GM21717 (cell line): ENCODE data around the gene CIAO3.

Experiments used
- ATAC-seq: cut with Tn5 transposase; IDR thresholded peaks from one replicate; pipeline ENCODE4 v1.9.1; 2021; ENCODE audit warnings: mild to moderate bottlenecking, moderate library complexity; ENCODE audit not compliant: unreplicated experiment

CIAO3 gene

DNA sequence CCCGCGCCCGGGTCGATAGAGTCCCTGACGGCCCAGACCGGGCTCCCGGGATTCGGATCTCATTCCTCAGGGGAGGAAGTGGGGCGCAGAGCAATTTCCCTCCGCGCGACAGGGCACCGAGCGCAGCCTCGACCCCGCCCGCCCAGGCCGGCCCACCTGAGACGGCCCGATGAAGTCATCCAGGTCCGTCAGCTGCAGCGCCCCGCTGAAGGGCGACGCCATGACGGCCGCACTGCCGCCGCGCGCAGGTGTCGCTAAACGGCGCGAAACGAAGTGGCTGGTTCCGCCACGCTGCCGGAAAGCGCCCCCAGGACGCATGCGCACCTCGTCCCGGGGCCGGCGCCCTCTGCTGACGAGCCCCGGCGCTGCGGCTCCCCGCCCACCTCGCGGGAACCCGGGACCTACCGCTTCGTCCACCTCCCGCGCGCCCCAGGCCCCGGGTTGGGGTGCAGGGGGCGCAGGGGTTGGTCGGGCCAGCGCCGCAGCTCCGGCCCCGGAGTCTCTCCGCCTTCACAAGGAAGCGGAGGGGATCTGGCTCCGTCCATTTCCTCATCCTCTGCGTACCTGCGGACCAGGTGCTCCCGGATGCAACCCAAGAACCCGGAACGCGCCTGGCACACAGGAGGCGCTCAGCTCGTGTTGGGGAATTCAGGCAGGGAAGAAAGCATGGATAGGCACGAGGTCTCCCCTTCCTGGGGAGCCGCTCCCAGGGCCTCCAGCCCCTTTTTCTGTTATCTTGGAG lies at the start of gene CIAO3:
Gene CIAO3 (minus strand): TSS at position 234 of the 742 bp plus-strand sequence. CDS start 12 bp downstream, at position 222.
- peak; percentile 63 for ATAC-seq

DNA sequence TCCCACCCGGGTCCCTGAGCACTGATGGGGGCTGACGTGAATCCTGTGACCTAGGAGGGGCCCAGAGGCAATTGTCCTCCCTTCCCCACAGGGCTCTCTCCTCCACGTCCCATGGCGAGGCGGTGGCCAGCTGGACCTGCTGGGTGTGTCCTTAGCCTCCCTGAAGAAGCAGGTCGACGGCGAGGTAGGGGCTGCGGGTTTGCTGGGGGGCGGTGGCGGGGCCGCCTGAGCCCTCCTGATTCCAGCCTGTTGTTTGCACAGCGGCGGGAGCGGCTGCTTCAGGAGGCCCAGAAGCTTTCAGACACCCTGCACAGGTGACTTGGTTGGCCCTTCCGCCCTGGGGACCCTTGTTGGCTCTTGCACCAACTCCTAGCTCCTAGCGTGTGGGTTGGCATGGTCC lies 49.3 kb upstream of the CIAO3 start:
- ATAC-seq = no peak

DNA sequence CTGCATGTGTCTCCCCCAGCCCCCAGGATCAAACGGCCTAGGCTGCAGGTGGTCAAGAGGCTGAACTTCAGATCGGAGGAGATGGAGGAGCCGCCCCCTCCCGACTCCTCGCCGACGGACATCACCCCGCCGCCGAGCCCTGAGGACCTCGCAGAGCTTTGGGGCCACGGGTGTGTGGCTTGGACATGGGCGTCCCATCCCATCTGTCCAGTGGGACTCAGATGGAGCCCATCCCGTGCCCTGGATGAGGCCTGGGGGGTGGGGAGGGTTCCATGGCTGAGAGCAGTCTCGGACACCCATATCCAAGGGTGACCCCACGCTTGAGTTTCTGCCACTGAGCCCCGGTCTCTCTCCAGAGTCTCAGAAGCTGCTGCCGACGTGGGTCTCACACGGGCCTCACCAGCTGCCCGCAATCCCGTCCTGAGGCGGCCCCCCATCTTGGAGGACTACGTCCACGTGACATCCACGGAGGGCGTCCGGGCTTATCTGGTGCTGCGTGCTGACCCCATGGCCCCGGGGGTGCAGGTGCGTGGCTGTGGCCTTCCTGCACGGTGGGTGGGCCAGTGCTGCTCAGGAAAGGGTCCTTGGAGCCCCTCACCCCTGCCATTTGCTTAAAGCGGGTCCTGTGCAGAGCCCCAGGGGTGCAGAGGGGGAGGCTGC lies 48.5 kb upstream of the CIAO3 start:
- ATAC-seq = no peak

DNA sequence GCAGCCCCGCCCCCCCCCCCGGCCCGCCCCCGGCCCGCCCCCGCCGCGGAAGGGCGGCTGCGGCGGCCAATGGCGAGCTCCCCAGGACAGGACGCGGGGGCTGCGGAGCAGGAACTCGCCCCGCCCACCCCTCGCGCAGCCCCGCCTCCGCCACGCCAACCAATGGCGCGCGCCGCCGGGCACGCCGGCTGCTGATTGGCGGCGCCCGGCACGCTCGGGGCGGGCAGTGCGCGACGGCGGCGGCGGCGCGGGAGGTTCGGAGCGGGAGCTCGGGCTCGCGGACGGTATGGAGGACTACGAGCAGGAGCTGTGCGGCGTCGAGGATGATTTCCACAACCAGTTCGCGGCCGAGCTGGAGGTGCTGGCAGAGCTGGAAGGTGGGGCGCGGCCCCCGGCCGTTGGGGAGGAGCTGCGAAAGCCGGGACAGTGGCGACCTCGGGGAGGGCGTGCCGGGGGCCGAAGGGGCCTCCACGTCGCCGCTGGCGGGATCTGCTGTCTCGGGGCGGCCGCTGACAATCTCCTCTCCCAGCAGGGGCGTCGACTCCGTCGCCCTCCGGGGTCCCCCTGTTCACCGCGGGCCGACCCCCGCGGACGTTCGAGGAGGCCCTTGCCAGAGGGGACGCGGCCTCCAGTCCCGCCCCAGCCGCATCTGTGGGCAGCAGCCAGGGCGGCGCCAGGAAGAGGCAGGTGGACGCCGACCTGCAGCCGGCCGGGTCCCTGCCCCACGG lies 47.8 kb upstream of the CIAO3 start, which contains the start of gene CHTF18:
Gene CHTF18 (plus strand): TSS at position 222 of the 728 bp plus-strand sequence. CDS start 65 bp downstream, at position 287.
- ATAC-seq = peak; percentile 54

DNA sequence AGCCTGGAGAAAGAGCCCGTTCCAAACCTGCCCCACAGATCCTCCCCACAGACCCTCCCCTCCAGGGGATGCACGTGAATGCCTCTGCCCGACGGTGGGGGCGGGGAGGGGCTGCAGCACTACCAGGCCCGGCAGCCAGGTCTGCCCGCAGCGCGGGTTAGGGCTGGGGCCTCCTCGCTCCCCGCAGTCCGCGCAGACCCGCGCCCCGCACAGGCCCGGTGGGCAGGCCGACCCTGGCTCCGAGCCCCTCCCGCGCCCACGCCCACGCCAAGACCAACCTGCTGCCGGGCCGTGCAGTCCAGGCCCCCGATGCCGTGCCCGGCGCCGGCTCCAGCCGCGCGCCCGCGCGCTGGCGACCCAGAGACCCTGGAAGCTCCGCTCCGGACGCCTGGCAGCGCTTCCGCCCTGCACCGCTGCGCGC lies 47.2 kb upstream of the CIAO3 start, which contains the start of gene RPUSD1:
Gene RPUSD1 (minus strand): TSS at position 404 of the 421 bp plus-strand sequence. CDS start 644 bp downstream, outside the sequence.
- peak; percentile 15 for ATAC-seq

DNA sequence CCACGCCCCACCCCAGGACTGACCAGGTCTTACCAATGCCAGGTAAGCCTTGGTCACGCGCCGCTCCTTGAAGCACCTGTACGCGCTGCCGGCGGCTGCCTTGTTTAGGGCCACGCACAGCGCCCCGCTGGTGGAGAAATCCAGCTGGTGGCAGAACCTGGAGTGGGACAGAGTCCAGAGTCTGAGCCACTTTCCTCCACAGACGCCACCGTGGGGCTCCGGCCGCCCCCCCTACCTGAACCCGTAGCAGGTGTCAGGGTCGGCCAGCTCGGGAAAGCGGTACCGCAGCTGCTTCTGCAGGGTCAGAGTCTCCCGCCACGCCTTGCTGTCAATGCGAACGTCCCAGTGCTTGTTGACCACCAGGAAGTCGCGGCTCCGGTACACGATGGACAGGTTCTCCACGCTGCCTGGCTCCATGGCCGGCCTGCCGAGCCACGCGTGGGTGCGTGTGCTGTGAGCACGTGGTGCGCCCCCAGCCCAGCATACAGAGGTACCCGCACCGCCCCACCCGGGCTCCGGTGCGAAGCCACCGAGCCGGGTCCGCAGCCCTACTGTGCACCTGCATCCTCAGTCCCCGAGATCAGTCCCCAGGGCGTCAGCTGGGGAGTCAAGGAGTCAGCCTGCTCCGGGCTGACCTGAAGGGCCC lies 46.6 kb upstream of the CIAO3 start:
- ATAC-seq = no peak

DNA sequence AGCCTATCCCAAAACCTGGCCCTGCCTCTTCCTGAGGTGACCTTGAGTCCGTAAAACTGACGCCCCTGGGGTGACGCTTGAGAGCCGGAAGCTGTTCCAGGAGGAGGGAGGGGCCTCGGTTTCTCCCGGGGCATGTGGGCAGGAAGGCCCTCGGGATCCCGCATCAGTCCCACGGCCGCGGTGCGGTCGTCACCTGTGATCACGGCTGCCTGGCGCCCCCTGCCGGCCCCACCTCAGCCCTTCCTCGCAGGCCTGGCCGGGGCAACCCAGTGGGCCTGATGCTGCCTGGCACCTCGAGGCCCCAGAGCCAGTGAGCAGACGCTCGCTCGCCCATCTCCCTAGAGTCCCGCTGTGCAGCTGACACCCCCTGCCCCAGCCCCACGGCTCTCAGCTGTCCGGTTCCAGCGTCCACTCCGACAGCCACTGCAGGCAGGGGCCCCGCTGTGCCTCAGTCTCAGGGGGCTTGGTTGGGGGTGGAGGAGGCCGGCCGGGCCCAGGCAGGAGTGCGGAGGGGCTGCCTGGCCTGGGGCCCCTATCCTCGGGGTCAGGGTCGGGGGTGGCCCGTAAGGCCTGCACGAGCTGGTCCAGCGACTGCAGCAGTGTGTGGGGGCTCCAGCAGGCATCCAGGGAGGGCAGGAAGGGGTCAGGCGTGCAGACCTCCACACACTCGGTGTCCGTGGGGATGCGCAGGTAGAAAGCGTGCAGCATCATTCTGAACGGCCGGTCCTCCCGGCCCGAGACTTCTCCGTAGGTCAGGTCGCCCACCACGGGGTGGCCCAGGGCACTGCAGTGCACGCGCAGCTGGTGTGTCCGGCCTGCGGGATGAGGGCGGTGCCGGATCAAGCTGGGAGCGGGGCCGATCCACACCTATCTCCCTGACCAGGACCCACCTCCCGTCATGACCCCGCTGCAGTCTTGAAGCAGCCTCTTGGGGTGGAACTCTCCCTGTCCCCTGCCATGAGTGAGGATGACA lies 45.1 kb upstream of the CIAO3 start:
- ATAC-seq = no peak

DNA sequence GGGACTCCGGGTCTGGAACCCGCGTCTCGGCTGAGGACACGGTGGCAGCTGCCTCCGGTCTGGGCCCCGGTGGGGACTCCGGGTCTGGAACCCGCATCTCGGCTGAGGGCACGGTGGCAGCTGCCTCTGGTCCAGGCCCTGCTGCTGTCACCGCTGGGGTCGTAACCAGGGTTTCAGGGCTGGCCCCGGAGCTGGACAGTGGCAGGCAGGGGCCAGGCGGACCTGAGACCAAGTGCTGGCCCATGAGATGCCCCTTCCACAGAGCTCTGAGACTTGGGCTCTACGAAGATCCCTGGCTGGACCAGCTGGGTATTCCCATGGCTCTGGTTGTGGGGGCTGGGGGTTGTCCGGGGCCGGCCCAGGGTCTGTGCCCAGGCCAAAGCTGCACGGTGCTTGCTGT lies 43.6 kb upstream of the CIAO3 start:
- ATAC-seq = no peak

DNA sequence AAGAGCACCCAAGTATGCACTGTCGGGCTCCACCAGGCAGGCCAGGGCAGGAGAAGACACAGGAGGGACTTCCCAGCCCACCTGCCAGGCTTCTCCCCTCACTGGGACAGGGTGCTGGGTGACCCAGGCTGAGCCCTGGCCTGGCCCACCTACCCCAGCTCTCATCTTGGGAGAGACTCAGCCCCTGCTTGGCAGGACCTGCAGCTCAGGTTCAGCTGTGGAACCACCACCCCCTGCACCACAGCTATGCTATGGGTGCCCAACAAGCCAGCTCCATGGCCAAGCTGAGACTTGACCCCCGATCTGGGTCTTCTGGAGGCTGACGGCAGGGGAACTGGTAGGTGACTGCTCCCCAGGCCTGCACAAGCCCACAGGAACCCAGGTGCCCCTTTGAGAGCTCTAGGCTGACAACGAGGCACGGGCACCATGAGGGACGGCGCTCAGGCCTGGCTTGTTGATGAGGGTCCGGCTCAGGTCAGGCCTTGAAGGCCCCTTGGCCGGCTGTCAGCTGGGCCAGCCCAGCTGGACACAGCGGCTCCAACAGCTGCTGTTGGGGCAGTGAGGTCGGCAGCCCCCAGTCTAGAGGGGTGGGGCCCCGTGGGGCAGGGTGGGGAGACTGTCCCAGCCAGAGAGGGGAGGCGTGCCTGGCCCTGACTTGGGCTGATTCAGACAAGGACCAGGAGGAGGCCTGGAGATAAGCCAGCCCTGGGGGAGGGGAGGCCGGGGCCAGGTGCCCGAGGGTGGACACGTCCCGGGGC lies 42.8 kb upstream of the CIAO3 start:
- ATAC-seq = no peak

DNA sequence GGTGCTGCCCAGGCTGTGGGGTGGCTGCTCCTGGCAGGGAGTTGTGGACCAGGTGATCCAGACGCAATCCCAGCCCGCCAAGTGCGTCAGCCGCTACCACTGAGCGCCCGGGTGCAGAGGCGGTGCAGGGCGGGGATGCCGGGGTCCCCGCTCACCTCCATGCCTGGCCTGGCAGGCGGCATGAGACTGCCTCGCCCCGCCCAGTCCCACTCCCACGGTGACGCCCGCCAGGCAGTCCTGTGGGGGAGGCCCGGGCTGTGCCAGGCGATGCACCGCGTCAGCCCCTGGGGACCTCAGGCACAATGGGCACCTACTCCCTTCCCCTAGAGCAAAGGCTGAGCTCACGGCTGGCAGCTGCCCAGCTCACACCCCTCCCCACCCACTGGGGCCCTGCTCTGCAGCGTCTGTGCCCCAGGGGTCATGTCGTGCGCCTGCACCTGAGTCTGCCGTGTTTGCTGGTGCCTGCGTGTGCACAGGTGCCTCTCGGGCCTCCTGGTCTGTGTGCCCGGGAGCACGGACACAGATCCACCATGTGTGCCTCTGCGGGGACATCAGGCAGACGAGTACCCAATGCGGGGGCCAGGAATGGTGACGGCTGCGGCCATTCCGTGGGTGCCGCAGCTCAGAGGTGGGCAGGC lies 42.1 kb upstream of the CIAO3 start:
- ATAC-seq = no peak

DNA sequence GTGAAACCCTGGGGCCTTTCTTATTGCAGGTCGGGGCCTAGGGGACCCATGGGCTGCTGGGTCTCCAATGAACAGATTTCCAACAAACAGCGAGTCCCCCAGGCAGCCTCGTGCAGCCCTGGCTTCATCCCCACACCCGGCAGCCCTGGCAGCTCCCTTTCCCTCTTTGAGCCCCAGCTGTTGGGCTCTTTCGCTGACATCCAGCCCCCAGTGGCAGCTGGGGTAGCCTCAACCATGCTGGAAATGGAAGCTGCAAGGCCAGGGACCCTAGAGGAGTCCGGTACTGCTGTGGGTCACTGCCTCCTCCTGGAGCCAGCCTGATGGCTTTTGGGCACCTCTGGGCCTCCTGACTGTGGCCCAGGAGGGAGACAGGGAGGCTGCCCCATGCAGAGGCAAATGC lies 41.5 kb upstream of the CIAO3 start:
- no peak for ATAC-seq

DNA sequence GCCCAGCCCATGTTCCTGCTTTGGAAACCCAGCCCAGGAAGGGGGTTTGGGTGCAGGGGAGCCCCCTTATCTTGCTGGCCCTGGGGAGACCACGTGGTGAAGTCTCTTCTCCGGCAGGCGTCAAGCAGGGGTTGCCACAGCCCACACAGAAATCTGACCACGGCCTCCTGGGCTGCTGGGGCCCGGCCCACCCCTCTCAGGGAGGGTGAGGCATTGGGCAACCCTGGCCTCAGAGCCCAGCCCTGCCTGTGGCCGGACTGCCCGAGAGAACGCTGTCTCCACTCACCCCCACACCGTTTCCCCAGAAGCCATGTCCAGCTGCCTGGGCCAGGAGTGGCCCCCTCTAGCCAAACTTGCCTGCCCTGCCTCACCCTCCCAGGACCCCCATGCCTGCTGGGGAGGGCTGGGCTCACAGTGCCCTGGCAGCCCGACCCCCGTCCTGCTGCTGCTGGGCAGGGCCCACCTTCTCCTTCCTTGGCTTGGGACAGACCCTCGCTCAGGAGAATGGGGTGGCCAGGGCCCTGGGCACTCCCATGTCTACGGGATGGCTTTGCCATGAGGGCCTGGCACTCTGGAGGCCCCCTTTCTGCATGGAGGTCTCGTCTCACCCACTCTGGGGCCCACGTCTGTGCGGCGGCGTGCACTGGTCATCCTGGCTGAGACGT lies 40.7 kb upstream of the CIAO3 start:
- ATAC-seq = no peak

DNA sequence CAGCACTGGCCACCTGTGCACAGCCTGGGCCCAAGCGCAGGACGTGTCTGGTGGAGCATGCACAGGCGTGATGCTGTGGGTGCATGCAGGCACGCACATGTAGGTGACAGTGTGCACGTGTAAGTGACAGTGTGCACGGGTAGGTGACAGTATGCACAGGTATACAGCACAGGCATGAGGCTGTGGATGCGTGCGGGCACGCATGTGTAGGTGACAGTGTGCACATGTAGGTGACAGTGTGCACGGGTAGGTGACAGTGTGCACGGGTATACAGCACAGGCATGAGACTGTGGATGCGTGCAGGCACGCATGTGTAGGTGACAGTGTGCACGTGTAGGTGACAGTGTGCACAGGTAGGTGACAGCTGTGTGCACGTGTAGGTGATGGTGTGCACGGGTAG lies 39.5 kb upstream of the CIAO3 start:
- ATAC-seq = no peak

DNA sequence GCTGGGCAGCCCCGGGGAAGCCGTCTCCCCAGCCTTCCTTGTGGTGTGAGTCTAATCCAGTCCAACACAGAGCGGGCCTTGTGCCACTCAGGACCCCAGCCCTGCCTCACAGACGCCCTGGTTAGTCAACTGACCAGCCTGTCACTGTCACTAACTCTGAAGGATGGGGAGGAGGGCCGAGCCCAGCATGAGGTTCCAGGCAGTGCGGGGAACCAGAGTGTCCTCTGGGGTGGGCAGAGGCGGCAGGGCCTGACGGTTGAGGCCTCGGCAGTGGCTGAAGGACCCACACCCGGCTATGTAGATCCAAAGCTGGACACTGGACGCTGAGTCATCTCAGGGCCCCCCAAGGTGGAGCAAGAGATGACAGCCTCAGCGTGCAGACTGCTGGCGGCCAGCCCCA lies 38.8 kb upstream of the CIAO3 start:
- no peak for ATAC-seq

DNA sequence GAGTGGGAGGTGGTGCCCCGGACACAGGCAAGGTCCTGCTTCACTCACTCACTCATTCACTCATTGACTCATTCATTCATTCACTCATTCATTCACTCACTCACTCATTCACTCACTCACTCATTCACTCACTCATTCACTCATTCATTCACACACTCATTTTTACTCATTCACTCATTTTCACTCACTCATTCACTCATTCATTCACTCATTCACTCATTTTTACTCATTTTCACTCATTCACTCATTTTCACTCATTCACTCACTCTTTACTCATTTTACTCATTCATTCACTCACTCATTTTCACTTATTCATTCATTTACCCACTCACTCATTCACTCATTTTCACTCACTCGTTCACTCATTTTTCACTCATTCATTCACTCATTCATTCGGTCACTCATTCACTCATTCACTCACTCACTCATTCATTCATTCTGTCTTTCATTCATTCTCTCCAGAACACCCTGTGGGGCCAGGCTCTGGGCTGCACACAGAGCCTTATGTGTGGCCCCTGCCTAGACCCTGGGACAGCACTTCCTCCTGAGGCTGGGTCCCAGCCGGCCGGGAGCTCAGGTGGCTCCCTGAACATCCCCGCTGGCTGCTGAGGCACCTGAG lies 38.2 kb upstream of the CIAO3 start:
- ATAC-seq = no peak

DNA sequence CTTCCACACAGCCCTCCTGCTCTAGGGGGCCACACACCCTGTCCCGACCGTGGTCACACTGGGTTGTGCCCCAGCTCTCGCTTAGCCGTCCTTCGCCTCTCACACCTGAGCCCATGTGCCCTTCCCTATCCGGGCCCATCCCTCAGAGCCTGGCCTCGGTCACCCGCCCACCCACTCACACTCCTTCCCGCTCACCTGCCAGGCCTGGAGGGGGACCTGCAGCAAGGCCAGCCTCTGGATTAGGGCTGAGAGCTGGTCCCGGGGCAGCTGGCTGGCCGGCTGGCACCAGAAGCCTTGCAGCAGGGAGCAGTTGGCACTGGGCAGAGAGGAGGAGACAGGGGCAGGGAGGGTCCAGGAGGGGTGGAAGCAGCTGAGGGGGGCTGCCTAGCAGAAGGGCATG lies 37.6 kb upstream of the CIAO3 start:
- ATAC-seq = no peak

DNA sequence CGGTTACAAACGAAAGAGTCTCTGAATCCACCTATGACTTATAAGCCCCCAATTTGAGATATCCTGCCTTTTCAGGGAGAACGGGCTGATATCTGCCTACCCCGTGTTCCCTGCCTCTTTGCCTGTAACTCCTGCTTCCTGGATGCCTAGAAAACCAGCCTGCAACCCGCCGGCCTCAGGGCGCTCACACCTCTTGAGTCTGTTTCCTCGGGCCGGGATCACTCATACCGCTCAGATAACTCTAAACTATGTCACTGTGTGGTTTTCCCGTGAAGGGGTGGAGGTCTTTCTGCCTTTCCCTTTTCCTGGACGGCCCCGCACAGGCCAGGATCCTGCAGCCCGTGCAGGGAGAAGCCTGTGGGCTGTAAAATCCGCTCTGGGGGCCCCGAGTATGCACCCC lies 37.0 kb upstream of the CIAO3 start:
- ATAC-seq = no peak

DNA sequence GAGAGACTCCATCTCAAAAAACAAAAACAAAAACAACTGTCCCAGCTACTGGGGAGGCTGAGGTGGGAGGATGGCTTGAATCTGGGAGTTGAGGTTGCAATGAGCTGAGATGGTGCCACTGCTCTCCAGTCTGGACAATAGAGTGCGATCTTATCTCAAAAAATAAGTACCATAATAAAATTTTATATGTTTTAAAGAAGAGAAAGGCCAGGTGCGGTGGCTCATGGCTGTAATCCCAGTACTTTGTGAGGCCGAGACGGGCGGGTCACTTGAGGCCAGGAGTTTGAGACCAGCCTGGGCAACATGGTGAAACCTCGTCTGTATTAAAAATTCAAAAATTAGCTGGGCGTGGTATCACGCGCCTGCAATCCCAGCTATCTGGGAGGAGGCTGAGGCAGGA lies 36.0 kb upstream of the CIAO3 start:
- ATAC-seq = no peak
